Vagina (tissue), 2 donors: Measurements from ENCODE around the gene KRTAP5-3.

Experiments used
- POLR2A ChIP-seq, 2 donors: fragments of 450-650 bp; IDR thresholded peaks; one replicate each; pipeline ENCODE4 v1.6.1; 2017; ENCODE audit warnings: antibody characterized with exemption in 2 of 2, mild to moderate bottlenecking in 2 of 2, moderate library complexity in 2 of 2
- TF ChIP-seq, protein P1 (sequence below), 3 experiments: fragments of 450-650 bp in 2 of 3; fragments of 200-600 bp in 1 of 3; sonication (generic) in 1 of 3; IDR thresholded peaks; one replicate each; pipeline ENCODE4 v1.5.1; 2017 to 2019; ENCODE audit warnings: antibody characterized with exemption in 3 of 3, mild to moderate bottlenecking in 2 of 3, moderate library complexity in 2 of 3

DNA sequence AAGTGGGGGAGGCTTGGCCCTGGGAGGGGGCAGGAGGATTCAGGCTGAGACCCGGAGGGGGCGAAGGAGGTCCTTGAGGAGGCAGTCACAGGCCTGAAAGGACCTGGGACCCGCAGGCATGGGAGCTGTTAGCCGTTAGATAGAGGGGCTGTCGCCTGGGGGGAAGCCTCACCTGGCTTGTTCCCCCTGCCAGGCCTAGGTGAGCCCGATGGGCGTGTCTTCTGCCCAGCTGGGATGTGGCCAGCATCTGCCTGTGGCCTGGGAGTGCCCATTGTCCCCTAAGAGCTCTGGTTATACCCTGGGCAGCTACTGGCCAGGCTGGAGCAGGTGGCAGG lies 34.4 kb downstream of the KRTAP5-3 start:
- no peak for TF ChIP-seq POLR2A (IDR thresholded peaks at IDR 0.05)
- TF ChIP-seq, protein P1, sequence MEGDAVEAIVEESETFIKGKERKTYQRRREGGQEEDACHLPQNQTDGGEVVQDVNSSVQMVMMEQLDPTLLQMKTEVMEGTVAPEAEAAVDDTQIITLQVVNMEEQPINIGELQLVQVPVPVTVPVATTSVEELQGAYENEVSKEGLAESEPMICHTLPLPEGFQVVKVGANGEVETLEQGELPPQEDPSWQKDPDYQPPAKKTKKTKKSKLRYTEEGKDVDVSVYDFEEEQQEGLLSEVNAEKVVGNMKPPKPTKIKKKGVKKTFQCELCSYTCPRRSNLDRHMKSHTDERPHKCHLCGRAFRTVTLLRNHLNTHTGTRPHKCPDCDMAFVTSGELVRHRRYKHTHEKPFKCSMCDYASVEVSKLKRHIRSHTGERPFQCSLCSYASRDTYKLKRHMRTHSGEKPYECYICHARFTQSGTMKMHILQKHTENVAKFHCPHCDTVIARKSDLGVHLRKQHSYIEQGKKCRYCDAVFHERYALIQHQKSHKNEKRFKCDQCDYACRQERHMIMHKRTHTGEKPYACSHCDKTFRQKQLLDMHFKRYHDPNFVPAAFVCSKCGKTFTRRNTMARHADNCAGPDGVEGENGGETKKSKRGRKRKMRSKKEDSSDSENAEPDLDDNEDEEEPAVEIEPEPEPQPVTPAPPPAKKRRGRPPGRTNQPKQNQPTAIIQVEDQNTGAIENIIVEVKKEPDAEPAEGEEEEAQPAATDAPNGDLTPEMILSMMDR (IDR thresholded peaks at IDR 0.05) = no peak
